Activated CD4-positive, alpha-beta T cell treated with anti-CD3 and anti-CD28 coated beads for 36 hours (primary cell): ENCODE results near the gene SYCN. TPM values are rescaled to one million over a fixed set of nuclear protein-coding genes. Genes with fewer than 3 reads are reported as not detected.
A peak's percentile ranks its signal among the peaks of the same experiment; 100 is the strongest.

Source experiments
- ATAC-seq: fragments of 200-7000 bp; cut with Tn5 transposase; one replicate; pipeline ENCODE4 v1.10.0; 2021; ENCODE audit warnings: mild to moderate bottlenecking, moderate library complexity
- CTCF ChIA-PET: fragments of 350-600 bp; sonication (Branson Sonifier 250); formaldehyde crosslinking; loops from one replicate; lab custom pipeline; 2021; ENCODE audit warnings: antibody characterized with exemption; lab: Charles Lee
- POLR2A ChIA-PET: fragments of 350-600 bp; sonication (Branson Sonifier 250); formaldehyde crosslinking; loops from one replicate; lab custom pipeline; 2021; ENCODE audit warnings: antibody characterized with exemption, inconsistent platforms; lab: Charles Lee
- DNase-seq: peaks from one replicate; pipeline ENCODE4 v3.0.0-alpha.2; 2020
- H3K27ac Mint-ChIP-seq: one replicate; pipeline ENCODE4 v1.8.0; 2021; ENCODE audit warnings: mixed read lengths
- H3K27me3 Mint-ChIP-seq: one replicate; pipeline ENCODE4 v1.8.0; 2021; ENCODE audit warnings: mixed read lengths
- H3K36me3 Mint-ChIP-seq: one replicate; pipeline ENCODE4 v1.8.0; 2021; ENCODE audit warnings: low read depth, mixed read lengths
- H3K4me1 Mint-ChIP-seq: one replicate; pipeline ENCODE4 v1.8.0; 2021; ENCODE audit warnings: mixed read lengths
- H3K4me3 Mint-ChIP-seq: one replicate; pipeline ENCODE4 v1.8.0; 2021; ENCODE audit warnings: mild to moderate bottlenecking, moderate library complexity, mixed read lengths
- H3K9me3 Mint-ChIP-seq: one replicate; pipeline ENCODE4 v1.8.0; 2021; ENCODE audit warnings: low read depth, mixed read lengths
- intact Hi-C, 2 experiments: fragments of 100-400 bp; cut with DNase I in 1 of 2; cut with micrococcal nuclease in 1 of 2; formaldehyde crosslinking; loops; one replicate each; pipeline versions ENCODE4 v1.14.2 to v1.15.1; 2022 to 2024; cut with DNase I, micrococcal nuclease
- total RNA-seq, 2 experiments: library from RNA; stranded (reverse); gene quantifications; one replicate each; pipeline ENCODE4 v1.2.3, GENCODE V29; 2021

Gene SYCN
- total RNA-seq, 2 experiments from 2014 or later = not detected

DNA sequence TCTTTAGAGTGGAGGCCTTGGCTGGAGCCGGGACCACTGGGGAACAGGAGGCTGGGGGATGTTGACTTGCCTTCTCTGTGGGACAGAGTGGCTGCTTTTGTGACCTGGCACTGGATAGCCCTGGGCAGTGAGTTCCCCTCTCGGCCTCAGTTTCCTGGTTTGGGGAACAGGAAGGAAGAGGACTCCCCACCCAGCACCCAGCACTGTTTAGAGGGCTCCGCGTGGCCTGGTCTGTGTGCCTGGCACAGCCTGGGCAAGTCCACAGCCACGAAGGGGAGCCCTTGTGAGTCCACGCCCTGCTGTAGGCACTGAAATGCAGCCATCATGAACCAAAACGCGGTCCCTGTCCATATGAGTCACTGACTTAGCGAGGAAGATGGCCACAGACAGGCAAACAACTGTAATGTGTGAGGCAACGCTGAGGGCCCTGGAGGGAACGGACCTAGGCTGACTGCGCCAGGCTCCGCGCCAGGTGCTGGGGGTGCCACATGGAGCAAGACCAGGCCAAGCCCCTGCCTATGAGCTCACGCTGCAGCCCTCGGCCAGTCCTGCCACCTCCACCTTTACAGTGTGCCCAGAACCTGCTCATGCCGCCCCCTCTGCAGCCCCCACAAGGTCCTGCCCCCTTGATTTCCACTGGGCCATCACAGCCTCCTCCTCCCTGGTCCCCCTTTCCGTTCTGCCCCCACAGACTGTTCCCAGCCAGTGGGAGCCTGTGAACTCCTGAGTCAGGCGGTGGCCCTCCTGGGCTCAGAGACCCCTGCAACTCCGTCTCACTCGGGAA lies 43.0 kb downstream of the SYCN start:
- POLR2A ChIA-PET = no interaction called here
- no peak for DNase-seq

DNA sequence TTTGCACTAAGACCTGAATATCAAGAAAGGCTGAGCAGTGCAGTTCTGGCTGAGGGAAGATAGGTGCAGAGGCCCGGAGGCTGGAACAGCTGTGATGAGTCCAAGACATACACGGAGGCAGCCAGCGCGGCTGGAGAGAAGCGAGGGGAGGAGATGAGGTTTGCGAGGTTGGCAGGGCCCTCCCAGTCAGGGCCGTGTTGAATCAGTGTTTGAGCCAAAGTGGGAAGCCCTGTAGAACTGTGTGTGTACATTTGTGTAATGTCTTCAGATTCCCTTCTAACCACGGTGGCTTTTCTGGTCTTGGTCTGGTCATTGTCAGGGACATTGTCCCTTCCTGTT lies 43.6 kb downstream of the SYCN start:
- ChIA-PET POLR2A (no interaction called here), CTCF (no interaction called here)
- no peaks in the 10 kb centered on the region for H3K9me3 Mint-ChIP-seq
- intact Hi-C loops = no loop called here
- H3K4me3 Mint-ChIP-seq = no peak overlapping the region
- ATAC-seq = no peak
- no peak overlapping the region for H3K27ac Mint-ChIP-seq
- DNase-seq = no peak
- H3K36me3 Mint-ChIP-seq = no peaks in the 10 kb centered on the region
- H3K27me3 Mint-ChIP-seq = no peaks in the 10 kb centered on the region
- H3K4me1 Mint-ChIP-seq = peaks cover 16% of the 10 kb centered on the region

More for the DNA sequence above, 43.0 kb downstream of the SYCN start:
- H3K36me3 Mint-ChIP-seq = no peaks in the 10 kb centered on the region
- H3K27ac Mint-ChIP-seq = no peak overlapping the region
- H3K4me1 Mint-ChIP-seq = peaks cover 12% of the 10 kb centered on the region
- intact Hi-C loops = no loop called here
- CTCF ChIA-PET = no interaction called here
- no peaks in the 10 kb centered on the region for H3K9me3 Mint-ChIP-seq
- no peak for ATAC-seq
- H3K27me3 Mint-ChIP-seq = no peaks in the 10 kb centered on the region
- H3K4me3 Mint-ChIP-seq = no peak overlapping the region

DNA sequence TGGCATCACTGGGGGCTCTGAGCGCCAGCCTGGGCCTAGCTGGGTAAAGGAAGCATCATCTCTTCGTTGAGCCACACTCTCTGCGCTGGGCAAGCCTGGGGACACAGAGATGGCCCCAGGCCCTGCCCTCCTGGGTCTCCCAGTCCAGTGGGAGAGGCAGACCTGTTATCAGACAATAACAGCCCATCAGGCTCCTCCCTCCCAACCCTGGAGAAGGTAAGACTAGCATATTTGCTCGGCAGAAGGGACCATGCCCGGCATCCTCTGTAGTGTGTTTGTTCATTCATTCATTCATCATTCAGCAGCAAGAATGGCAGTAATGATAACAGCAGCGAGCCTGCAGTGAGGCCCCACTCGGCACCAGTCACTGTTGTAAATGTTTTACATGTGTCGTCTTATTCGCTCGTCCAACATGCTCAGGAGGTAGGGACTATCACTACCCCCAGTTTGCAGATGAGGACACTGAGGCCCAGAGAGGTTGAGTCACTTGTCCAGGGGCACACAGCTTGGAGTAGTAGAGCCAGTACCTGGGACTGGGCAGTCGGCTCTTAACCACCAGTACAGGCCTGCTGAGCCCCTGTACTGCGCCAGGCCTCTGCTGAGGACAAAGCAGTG lies 45.3 kb downstream of the SYCN start:
- no peaks in the 10 kb centered on the region for H3K9me3 Mint-ChIP-seq
- no peak overlapping the region for H3K4me3 Mint-ChIP-seq
- intact Hi-C loops = no loop called here
- no peaks in the 10 kb centered on the region for H3K27me3 Mint-ChIP-seq
- ATAC-seq (no peak), DNase-seq (no peak)
- peaks cover 27% of the 10 kb centered on the region for H3K4me1 Mint-ChIP-seq
- ChIA-PET POLR2A (no interaction called here), CTCF (no interaction called here)
- no peak overlapping the region for H3K27ac Mint-ChIP-seq
- H3K36me3 Mint-ChIP-seq = no peaks in the 10 kb centered on the region

DNA sequence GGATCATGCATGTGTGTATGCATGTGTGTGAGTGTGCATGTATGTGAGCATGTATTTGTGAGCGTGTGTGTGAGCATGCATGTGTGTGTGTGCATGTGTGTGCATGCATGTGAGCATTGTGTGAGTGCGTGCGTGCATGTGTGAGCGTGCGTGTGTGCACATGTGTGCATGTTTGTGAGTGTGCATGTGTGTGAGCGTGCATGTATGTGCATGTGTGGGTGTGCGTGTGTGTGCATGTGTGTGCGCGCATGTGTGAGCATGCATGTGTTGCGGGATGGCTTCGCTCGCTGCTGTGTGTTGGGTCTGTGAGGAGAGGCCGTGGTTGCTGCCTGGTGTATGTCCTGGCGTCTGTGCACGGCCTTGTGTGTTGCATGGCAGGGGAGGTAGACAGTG lies 46.1 kb downstream of the SYCN start:
- Mint-ChIP-seq H3K27me3 (no peaks in the 10 kb centered on the region), H3K36me3 (no peaks in the 10 kb centered on the region), H3K4me3 (no peak overlapping the region), H3K9me3 (no peaks in the 10 kb centered on the region), H3K27ac (no peak overlapping the region), H3K4me1 (peaks cover 28% of the 10 kb centered on the region)
- intact Hi-C loops = no loop called here
- ATAC-seq = no peak
- ChIA-PET POLR2A (no interaction called here), CTCF (no interaction called here)
- DNase-seq = no peak

DNA sequence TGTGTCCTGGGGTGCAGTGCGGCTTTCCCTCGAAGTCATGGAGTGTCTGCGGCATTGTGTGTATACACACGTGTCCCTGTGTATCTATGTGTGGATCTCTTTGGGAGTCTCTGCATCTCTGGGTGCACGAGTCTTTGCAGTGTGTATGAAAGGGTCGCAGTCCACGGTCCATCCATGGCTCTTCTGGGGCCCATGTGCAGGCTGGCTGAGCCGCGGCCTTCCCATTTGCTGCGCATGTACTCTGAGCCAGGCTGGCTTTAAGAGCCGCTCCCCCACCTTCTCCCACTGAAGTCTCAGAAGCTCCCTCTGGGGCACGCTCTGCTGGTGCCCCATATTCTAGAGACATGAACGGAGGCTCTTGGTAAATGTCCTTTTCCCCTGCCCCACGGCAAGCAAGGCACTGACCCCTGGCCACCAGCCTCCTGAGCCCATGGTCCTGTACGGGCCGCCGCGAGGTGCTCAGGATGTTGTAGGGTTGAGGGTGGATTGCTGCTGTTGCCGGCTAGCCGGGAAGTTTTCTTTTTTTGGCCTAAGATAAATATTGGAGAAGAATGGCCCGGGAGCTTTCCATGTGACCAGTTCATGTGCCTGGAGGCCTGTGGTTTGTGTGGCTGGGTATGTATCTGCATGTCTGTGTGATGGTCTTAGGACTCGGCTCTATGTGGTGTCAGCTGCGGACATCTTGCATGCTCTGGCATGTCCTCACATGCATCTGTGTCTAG lies 46.6 kb downstream of the SYCN start:
- Mint-ChIP-seq H3K4me3 (no peak overlapping the region), H3K9me3 (no peaks in the 10 kb centered on the region), H3K27me3 (no peaks in the 10 kb centered on the region), H3K36me3 (no peaks in the 10 kb centered on the region), H3K4me1 (peaks cover 24% of the 10 kb centered on the region), H3K27ac (no peak overlapping the region)
- DNase-seq (no peak), ATAC-seq (no peak)
- intact Hi-C loops = no loop called here
- POLR2A ChIA-PET = no interaction called here
- CTCF ChIA-PET = interaction anchor here (0.7 kb wide), 1 partner anchor 1221 kb away, joined by 3 read pairs; no protein-coding TSS in a partner anchor

DNA sequence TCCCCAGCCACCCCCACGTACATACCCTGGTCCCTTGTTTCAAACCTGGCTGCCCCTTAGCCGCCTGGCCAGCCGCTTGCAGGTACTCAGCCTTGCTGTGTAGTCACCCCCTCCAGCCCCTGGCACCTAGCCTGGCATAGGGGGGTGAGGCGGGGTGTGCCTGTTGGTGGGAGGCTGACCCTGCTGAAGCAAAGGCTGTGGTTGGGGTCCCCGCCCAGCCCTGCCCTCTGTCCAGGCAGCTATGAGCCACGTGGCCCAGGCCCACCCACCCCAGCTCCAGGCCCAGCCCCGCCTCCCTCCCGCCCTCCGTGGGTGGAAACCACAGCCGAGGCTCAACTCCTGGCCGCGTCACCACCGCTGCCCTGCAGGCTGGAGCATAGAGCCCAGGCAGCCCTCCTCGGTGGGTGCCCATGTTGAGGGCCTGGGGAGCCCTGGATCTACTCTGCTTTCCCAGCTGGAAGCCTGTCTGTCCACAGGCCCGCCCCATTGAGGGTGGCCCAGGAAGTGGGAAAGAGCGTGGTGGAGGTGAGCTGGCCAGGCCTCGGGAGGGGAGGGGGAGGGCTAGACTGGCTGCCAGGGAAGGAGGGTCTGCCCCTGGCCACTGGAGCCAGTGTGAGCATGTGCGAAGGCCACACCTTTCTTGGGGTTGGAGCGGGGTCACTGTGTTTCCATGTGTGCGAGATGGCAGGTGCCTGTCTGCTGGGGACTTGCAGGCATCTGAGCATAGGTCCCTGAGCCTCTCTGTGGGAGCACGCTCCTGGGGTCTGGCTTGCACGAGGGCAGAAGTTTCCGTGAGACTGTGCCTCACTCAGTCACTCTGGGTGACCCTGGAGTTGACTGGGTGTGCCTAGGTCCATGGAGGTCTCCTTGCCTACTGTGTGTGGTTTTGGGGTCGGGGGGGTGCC lies 47.5 kb downstream of the SYCN start:
- Mint-ChIP-seq H3K27ac (no peak overlapping the region), H3K9me3 (no peaks in the 10 kb centered on the region), H3K36me3 (no peaks in the 10 kb centered on the region), H3K4me3 (no peak overlapping the region), H3K27me3 (no peaks in the 10 kb centered on the region), H3K4me1 (peaks cover 24% of the 10 kb centered on the region)
- DNase-seq (peak; percentile 33), ATAC-seq (peak; percentile 26)
- intact Hi-C loops = no loop called here
- CTCF ChIA-PET = interaction anchor here (0.7 kb wide), 1 partner anchor 1221 kb away, joined by 3 read pairs; no protein-coding TSS in a partner anchor
- POLR2A ChIA-PET = no interaction called here

DNA sequence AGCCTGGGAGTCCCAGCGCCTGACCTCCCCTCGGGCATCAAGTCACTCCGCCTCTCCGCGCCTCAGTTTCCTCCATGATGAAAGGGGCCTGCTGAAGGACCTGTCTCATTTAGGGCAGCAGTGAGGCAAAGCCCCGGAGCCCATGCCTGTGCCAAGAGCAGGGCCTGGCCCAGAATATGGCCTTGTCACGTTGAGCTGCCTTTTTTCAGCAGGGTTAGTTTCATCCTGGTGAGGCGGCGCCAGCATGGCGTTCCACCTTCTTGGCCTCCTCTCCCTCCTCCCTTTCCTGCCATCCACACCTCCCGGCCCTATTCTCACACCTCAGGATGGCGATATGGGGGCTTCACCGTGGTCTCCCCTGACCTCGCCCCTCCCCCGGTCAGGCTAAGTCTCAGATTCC lies 48.3 kb downstream of the SYCN start:
- no peaks in the 10 kb centered on the region for H3K9me3 Mint-ChIP-seq
- ATAC-seq (no peak), DNase-seq (no peak)
- H3K4me1 Mint-ChIP-seq = peaks cover 24% of the 10 kb centered on the region
- CTCF ChIA-PET = no interaction called here
- POLR2A ChIA-PET = no interaction called here
- no peak overlapping the region for H3K27ac Mint-ChIP-seq
- intact Hi-C loops = no loop called here
- H3K4me3 Mint-ChIP-seq = no peak overlapping the region
- H3K36me3 Mint-ChIP-seq = no peaks in the 10 kb centered on the region
- no peaks in the 10 kb centered on the region for H3K27me3 Mint-ChIP-seq

DNA sequence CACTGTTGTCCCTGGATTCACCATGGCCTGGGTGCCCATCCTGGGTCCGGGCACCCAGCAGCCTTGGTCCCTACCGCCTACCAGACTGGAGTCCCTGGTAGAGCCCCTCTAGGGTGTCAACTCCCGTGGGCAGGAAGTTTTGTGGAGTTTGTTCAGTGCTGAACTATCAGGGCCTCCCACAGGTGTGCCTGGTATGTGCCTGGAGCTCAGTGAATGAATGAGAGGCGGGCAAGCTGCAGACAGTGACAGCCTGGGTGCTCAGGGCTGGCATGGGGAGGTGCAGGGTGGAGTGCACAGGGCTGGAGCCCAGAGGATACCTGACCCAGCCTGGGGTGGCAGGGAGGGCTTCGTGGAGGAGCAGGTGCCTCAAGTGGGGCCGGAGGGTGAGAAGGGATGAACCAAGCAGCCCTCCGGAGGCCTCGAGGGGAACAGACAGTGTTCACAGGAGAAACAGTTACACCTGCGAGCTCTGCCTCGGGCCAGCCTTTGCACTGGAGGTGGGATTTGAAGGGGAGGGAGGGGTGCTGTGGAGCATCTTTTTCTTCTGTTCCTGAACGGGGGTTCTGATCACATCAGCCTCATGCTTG lies 48.9 kb downstream of the SYCN start:
- CTCF ChIA-PET = no interaction called here
- H3K36me3 Mint-ChIP-seq = no peaks in the 10 kb centered on the region
- H3K27me3 Mint-ChIP-seq = no peaks in the 10 kb centered on the region
- H3K4me3 Mint-ChIP-seq = no peak overlapping the region
- ATAC-seq = no peak
- H3K9me3 Mint-ChIP-seq = no peaks in the 10 kb centered on the region
- DNase-seq = no peak
- intact Hi-C loops = no loop called here
- H3K27ac Mint-ChIP-seq = no peak overlapping the region
- POLR2A ChIA-PET = no interaction called here
- H3K4me1 Mint-ChIP-seq = peaks cover 24% of the 10 kb centered on the region

DNA sequence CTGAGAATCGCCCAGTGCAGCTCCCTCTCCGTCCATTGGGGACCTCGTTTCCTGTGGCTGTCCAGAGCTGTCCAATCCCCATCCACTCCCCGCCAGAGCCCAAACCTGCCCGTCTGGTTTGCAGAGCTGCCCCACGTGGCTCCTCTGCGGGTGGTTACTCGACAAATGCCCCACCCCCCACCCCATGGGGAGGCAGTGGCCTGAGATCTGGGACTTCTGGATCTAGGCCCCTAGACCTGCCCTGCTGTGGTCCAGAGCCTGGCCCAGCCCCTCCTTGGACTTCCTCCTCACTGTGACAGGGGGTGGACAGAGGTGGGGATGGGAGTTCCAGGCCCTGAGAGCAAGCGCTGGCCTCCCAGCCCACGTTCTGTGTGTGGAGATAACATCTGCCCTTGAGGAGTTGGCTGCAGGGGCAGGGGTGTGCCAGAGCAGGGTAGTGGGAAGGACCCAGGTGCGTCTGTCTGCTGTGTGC lies 49.4 kb downstream of the SYCN start:
- no peaks in the 10 kb centered on the region for H3K27me3 Mint-ChIP-seq
- H3K36me3 Mint-ChIP-seq = no peaks in the 10 kb centered on the region
- ATAC-seq (no peak), DNase-seq (no peak)
- H3K4me3 Mint-ChIP-seq = no peak overlapping the region
- H3K27ac Mint-ChIP-seq = no peak overlapping the region
- H3K4me1 Mint-ChIP-seq = peaks cover 24% of the 10 kb centered on the region
- CTCF ChIA-PET = interaction anchor here (0.7 kb wide), 1 partner anchor 236 kb away, joined by 3 read pairs; the partner anchor contains the start of genes MED29 and PAF1
- POLR2A ChIA-PET = no interaction called here
- intact Hi-C loops = no loop called here
- no peaks in the 10 kb centered on the region for H3K9me3 Mint-ChIP-seq

DNA sequence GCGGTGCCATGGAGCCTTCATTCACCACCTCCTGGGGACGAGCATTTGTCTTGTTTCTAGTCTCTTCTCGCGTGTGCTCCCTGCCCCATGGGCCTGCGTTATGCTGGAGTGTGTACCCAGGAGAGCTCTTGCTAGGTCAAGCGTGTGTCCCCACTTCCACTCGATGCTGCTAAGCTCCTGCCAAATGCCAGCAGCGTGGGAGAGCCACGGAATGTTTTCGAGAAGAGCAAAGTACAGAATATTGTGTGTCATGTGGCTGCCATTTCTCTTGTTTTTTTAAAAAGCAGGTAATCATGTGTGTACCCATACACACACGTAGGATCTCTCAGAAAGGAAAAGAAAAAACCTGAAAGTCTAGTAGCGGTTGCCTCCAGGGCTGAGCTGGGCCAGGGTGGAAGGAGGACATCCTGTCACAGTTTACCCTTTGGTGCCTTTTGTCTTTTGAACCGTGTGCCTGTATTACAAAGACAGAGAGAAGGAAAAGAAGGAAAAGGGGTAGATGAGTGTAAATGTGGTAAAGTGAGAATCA lies 49.9 kb downstream of the SYCN start:
- H3K9me3 Mint-ChIP-seq = no peaks in the 10 kb centered on the region
- CTCF ChIA-PET = interaction anchor here (0.7 kb wide), 1 partner anchor 237 kb away, joined by 3 read pairs; the partner anchor contains the start of genes MED29 and PAF1
- peaks cover 24% of the 10 kb centered on the region for H3K4me1 Mint-ChIP-seq

More for the DNA sequence above, 49.9 kb downstream of the SYCN start:
- Mint-ChIP-seq H3K4me3 (no peak overlapping the region), H3K36me3 (no peaks in the 10 kb centered on the region), H3K27ac (no peak overlapping the region), H3K27me3 (no peaks in the 10 kb centered on the region)
- no peak for DNase-seq
- no peak for ATAC-seq
- intact Hi-C loops = no loop called here
- POLR2A ChIA-PET = no interaction called here
